GM21515 (cell line): ENCODE measurements around the gene PCNX1.
"Not testable (repeated sequence)": the region's sequence is repeated elsewhere in the genome, so short reads cannot be mapped to it uniquely, and the experiment has no call there.

ENCODE experiments used
- ATAC-seq: cut with Tn5 transposase; IDR thresholded peaks from one replicate; pipeline ENCODE4 v1.9.1; 2021; ENCODE audit not compliant: unreplicated experiment

PCNX1 gene

GRCh38 chr14:71012888-71013287, 105.6 kb downstream of the PCNX1 start:
- ATAC-seq: no peak

- no peak for ATAC-seq
Measured at GRCh38 chr14:71013551-71014192, 106.4 kb downstream of the PCNX1 start.

GRCh38 chr14:71019917-71020316, 112.7 kb downstream of the PCNX1 start:
- ATAC-seq: not testable (repeated sequence)

- no peak for ATAC-seq
Measured at GRCh38 chr14:71021347-71022011, 114.2 kb downstream of the PCNX1 start.

GRCh38 chr14:71022012-71022869, 115.0 kb downstream of the PCNX1 start:
- no peak for ATAC-seq

GRCh38 chr14:71022939-71023338, 115.7 kb downstream of the PCNX1 start:
- no peak for ATAC-seq

GRCh38 chr14:71029236-71029781, 122.0 kb downstream of the PCNX1 start:
- ATAC-seq: no peak

GRCh38 chr14:71031000-71031399, 123.7 kb downstream of the PCNX1 start:
- ATAC-seq: no peak

- no peak for ATAC-seq
Measured at GRCh38 chr14:71036433-71036832, 129.2 kb downstream of the PCNX1 start.

GRCh38 chr14:71048393-71048792, 141.1 kb downstream of the PCNX1 start:
- ATAC-seq: no peak

GRCh38 chr14:71049435-71050133, 142.3 kb downstream of the PCNX1 start:
- ATAC-seq: no peak

GRCh38 chr14:71050227-71050823, 143.1 kb downstream of the PCNX1 start:
- ATAC-seq: no peak

- ATAC-seq: no peak
Measured at GRCh38 chr14:71054706-71055105, 147.4 kb downstream of the PCNX1 start.

GRCh38 chr14:71056168-71056567, 148.9 kb downstream of the PCNX1 start:
- no peak for ATAC-seq

GRCh38 chr14:71060274-71060673, 153.0 kb downstream of the PCNX1 start:
- ATAC-seq: no peak

GRCh38 chr14:71060825-71061455, 153.7 kb downstream of the PCNX1 start:
- no peak for ATAC-seq

GRCh38 chr14:71061458-71061857, 154.2 kb downstream of the PCNX1 start:
- ATAC-seq: no peak

GRCh38 chr14:71062581-71063303, 155.5 kb downstream of the PCNX1 start:
- ATAC-seq: no peak

- ATAC-seq: no peak
Measured at GRCh38 chr14:71063351-71063750, 156.1 kb downstream of the PCNX1 start.
